ENCODE measurements around the gene FYB2.

Gene FYB2

DNA sequence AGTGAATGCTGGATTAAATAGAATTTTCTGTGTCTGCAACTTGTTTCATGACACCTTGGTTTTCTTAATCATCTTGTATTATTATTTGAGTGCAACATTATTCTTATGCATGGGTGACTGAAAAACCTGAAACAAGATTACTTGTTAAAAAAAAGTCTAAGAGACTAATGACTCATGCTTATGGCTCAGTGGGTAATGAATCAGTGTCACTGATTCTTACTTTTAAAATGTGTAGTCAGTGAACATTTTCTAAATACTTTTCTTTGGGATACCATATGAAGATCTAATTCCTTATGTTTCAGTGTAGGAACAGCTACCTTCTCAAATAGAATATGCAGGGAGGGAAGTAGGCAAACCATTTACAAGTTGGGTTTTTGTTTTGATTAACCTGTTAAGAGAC, 108.6 kb downstream of the FYB2 start:
- DNase-seq = no peak

DNA sequence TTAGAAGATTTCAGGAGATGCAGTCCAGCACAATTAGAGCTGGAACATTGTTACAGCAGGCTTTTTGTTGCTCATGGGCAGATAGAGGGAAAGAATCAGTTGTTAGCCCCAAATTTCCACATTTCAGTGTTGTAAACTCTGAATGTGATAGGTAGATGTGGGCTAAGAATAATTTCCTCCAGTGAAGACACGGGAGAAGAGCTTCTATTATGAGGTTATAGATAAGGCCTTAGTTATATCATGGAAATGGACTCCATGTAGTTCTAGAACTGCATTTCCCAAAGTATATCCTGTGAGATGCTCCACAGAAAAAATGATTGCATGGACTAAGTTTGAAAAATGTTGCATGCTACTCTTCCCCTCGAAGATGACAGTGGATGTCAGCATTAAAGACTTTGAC, 109.2 kb downstream of the FYB2 start:
- DNase-seq = no peak

DNA sequence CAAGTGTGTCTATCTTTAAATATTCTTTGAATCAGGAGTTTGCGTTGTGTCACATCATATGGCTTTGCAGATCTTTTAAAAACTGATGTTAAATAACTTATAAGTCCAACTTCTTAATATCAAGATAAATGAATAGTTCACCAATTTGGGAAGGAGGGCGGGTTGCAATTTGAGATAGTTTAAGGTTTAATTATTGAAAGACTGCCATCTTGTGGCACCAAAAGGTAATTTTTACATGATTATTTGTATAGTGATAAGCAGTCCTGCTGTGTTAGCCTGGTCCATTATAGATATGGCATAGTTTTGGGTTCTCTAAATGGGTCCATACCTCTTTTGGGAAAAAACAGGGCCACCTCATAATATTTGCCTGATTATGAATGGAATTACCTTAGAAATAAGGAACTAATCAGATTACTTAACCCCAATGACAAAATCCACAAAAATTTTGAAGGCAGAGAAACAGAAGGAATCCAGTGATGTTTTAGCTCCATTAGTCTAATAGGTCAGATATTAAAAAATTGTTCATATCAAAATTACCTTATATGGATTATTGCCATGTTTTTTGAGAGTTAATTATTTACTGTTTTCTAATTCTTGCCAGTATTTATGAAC, 109.8 kb downstream of the FYB2 start:
- no peak for DNase-seq

DNA sequence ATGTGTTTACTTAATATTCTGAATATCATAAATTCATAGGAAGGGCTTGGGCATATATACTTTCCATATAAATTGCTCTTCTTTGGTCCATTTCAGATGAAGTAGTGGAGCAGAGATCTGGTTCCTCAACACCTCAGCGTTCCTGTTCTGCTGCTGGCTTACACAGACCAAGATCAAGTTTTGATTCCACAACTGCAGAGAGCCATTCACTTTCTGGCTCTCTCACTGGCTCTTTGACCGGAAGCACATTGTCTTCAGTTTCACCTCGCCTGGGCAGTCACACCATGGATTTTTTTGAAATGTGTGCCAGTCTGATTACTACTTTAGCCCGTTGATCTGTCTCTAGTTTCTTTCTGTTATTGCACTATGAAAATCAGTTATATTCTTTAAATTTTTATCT, 111.8 kb downstream of the FYB2 start:
- no peak for DNase-seq

DNA sequence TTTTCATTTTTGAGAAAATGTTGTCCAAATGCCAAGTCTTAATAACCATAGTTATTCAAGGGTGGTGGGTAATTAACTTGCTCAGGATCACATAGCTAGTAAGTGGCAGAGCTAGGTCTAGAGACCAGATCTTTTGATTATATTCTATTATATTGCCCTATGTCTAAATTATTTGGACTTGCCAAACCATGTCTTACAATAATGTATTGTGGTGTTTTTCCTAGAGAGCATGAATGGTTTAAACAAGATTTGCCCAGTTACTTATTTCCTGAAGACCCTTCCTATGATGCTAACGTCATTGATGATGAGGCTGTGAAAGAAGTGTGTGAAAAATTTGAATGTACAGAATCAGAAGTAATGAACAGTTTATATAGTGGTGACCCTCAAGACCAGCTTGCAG, 115.5 kb downstream of the FYB2 start:
- no peak for DNase-seq

DNA sequence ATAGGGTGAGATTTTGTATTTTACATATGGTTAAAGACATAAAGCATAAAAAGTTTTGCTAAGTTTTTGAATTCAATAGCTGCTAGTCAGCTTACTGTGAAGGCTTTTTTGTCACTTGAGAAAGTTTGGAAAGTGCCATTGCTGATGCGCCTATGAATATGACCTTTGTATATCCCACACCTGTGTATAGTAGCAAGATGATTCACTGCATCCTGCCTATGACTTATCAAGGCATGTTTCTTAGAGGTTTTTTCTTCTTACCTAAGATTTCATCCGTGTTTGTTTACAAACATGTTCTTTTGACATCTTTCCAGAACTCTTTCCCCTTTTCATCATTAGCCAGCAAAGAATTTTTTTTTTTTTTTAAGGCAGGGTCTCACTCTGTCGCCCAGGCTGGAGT, 122.5 kb downstream of the FYB2 start:
- no peak for DNase-seq

DNA sequence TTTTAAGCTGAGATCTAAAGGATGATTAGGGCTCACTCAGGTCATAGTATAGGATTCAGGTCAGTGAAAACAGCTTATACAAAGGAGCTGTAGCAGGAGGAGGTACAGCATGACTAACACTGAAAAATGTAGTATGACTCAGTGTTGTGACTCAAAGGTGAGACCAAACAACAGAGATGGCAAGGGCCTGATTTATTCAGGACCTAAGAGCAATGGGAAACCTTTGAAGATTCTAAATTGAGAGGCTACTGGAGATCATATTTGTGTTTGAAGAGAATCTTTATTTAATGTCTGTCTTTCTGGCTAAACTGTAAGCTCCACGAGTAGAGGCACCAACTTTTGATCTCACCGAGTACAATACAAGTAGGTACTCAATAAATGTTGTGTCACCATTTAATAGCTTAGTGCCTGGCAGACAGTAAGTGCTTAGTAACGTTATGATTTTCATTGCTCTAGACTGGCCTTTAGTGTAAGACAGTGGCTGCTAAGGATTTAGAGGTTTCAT, 130.6 kb downstream of the FYB2 start:
- DNase-seq = no peak

DNA sequence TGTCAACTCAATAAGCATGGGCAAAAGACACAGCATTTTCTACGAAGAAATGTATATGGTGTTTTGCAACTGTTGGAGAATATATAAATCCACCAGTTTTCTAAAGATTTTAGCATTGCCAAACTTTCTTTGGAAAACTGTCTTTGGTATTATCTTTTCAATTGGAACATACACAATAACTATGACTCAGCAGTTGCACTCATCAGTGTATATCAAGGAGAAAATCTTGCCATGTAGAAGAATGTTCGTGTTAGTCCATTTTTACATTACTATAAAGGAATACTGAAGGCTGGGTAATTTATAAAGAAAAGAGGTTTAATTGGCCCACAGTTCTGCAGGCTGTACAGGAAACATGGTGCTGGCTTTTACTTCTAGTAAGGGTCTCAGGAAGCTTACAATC, 133.0 kb downstream of the FYB2 start:
- DNase-seq = no peak

DNA sequence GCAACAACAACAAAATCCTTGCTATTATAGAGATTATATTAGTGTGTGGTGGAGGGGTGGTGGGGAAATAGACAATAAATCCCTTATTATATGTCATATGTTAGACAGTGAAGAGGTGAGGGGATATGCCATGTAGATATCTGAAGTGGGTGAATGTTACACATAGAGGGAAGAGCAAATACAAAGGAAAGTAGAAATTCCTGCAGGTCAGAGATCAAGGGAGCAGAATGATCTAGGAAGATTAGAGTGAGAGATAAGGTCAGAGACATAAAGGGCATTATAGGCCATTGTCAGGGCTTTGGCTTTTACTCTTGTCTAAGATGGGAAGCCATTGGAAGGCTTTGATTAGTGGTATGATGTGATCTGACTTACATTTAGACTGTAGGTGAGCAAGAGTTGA, 135.6 kb downstream of the FYB2 start:
- no peak for DNase-seq

DNA sequence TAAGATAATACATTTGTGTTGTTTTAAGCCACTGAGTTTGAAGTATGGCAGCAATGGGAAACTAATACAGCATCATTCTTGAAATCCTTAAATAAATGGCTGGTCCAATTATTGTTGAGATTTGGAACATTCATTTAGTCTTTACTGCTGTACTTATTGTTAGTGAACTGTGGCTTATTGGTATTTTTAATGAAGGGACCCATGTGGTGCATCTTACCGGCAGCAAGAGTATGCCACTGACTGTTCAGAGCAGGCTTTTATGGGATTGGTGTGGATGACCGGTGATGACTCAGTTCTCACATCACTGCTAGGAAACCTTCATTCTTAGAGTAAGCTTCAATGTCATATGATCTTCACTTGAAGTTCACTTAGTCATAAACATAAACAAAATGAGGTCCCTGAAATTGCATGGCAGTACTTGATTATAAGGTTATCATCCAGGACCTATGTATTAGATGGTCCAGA, 142.6 kb downstream of the FYB2 start:
- DNase-seq = no peak

DNA sequence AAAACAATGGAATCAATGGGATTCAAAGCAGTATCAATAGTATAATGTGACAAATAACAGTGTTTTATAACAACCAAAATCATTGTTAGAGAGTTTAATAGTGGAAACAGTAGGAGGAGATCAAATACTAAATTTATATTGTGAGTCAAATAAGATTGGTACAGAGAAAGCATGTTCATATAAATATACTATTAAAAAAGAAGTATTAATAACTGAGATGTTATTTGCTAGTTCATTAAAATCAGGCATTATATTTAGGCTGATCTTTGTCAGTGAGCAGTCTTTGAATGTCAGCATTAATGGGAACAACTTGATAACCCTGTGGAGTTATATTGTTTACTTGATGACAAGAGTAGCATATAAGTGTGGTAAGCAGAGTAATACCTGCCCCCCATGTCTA, 143.4 kb downstream of the FYB2 start:
- DNase-seq = no peak

DNA sequence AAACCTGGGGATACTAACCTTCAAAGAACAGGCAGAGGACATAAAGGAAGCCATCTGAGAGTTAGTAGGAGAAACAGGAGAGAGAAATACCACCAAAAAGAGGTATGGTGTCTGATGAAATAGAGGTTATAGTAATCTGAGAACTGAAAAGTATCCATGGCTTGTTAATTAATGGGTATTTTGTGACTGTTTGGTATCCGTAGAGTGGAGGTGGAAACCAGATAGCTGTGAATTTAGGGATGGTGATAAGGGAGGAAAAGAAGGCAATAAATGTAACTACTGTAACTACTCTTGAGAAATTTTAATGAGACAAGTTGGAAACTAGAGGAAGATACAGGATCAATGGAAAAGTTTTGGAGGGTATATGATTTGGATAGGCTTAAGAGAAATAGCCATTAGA, 146.6 kb downstream of the FYB2 start:
- DNase-seq = no peak

DNA sequence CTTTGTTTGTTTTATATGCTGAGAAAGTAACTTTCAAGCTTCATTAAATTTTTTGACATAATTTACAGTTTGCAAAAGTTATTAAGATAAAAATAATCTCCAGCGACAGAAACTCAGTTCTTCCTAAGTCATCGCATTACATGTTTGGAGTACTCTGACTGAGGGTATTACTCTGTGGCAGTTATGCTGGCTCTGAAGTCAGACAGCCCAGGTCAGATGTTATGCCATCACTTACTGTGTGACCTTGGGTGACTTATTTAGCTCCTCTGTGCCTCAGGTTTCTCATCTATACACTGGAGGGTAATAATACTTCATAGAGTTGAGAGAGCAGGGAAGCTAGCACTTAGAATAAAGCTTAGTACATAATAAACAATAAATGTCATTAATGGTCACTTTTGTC, 147.7 kb downstream of the FYB2 start:
- no peak for DNase-seq

DNA sequence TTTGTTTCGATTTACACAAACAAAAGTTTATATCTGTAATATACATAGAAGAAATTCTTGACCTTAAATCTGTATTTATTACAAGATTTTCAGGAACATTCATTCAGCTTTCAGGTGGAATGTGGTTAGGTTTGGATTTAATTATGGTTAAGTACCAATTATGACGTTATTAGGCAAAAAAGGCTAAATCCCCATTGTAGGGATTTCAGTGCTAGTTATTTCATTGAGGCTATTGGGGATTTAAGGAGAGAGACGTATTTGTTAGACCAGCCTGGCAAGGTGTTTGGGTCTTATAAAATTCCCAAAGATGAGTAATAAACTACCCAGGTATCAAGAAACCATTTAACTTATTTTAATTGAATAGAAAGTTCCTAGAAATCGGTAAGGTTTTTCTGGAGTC, 148.1 kb downstream of the FYB2 start:
- DNase-seq = no peak

DNA sequence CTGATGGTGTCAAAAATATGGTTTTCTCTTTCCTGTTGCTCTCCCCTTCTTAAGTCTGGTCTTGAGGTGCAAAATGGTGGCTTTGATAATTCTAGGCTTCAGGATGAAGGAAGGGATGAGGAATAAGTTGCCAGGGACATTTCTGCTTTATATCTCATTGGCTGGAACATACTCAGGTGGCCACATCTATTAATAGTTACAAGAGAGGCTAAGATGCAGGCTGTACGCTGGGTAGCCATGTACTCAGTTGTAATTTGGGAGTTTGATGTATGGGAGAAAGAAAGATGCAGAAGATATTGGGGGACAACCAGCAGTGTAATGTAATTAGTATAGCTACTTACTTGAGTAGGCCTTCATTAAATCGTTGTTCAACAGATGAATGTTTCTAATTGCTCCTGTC, 148.9 kb downstream of the FYB2 start:
- DNase-seq = no peak

Data from activated T-cell treated with anti-CD3 and anti-CD28 coated beads, Interleukin-2, amount 50 U/mL, for 1 hour (primary cell).